CD4-positive, alpha-beta T cell treated with Interleukin-1 beta for 1 hour (primary cell): ENCODE data around the gene MTHFSD.

ENCODE experiments used
- DNase-seq, 2 donors: peaks; one replicate each; pipeline ENCODE4 v3.0.0-alpha.2; 2020 to 2022

The MTHFSD gene

DNA sequence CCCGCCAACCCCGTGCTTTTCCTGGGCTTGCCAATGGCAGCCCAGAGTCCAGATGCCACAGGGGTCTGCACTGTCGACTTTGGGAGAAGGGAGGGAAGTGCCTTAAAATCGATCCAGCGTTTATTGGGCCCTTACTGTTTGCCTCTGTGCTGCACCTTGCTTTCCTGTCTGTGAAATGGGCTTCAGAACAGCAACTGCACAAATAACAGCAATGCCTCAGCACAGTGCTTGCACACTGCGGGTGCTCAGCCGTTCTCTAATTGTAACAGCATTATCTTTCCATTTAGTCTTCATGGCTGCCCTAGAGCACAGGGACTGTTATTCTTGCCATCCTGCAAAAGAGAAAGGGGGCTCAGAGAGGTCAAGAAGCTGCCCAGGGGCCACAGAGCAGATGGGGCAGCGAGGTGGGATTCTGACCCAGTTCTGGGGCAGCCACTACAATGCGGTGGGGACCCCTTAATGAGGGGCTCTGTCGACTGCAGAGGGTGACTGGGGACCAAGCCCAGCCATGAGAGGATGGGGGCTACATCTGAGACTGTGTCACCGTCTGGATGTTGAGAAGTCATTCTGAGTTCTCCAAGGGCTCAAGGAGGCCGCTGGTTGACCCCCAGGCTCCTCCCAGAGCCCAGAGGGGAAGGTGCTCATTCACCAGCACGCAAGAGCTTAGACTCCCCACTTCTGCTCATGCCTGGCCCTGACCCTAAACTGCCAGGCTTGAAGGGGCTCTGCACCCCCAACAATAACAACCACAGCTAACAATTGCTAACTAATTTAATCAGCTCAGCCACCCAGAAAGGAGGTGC, 54.1 kb downstream of the MTHFSD start:
- no peak for DNase-seq

DNA sequence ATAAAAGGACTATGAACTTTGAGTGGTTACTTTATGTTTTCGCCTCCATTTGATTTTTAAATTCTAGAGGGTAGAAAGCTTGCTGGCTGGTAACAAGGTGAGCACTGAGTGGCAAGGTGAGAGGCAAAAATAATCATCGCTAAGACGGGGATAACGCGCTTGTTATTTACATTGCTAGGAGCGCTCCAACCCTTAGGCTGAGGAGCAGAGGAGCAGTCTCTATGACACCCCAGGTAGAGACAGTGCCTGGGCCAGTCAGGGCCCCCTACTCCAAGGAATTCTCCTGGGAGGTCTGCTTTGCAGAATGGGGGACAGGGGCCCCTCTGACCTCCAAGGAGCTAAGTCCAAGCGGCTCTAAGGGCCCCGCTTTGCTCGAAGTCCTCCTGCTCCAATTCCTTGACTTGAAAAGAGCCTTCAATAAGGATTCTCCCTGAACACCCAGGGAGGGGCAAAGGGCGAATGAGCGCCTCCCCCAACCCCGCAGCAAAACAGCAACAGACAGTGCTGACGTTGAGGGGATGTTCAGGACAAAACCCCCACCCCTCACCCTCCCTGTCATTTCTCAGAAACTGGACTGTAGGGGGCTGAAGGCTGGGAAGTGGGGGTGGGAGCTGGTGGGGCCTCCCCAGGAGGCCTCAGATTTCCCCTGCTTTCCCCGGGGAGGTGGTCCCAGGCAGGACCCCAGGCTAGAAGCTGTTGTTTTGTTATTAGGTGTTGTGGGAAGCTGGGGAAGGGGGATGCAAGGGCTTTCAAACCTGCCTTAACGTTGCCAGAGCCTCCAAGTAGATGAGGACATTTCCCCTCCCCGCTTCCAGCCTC, 54.9 kb downstream of the MTHFSD start:
- no peak for DNase-seq

DNA sequence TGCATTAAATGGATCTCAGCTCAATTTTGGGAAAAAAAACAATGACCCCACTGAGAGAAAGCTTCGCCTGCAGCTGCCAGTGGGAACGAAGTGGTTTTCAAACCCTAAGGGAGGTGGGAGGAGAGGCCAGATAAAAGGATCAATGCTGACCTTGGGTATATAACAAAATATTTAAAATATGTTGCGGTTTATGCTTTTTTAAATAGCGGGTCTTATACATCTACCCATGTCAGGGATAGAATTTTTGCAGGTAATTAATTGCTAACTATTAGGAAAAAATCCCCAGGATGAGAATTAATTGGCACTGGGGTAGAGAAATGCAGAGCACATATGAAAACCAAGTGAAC, 55.6 kb downstream of the MTHFSD start:
- no peak for DNase-seq

DNA sequence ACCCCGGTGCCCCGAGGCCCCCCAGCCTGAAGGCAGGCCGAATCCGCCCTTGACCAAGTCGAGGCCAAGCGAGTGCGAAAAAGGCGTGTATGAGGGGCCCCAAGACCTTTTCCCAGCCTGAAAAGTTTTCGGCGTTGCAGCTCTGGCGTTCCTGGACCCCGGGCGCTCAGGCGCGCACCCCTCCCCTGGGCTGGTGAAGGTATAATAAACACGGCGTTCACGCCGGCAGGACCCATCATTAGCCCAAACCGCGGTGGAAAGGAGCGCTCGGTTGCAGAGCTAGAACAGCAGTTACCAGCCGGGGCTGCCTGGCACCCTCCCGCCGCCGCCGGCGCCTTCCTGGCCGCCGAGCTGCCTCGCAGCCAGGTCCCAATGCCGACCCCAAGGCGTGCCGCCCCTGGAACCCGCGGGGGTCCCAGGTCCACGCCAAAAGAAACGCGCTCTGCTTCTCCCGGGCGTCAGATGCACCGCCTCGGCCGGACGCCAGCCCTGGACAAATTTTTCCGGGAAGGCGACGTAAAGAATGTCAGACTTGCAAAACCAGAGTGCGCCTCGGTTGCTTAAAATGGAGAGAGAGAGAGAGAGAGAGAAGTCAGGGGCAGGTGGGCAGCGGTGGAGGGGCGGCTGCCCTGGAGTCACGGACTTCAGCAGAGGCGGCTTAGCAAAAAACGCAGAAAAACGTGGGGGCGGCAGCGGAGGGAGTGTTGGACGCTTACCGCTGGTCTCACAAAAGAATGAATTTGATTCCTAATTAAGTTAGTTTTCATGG, 56.2 kb downstream of the MTHFSD start:
- DNase-seq, result no peak

DNA sequence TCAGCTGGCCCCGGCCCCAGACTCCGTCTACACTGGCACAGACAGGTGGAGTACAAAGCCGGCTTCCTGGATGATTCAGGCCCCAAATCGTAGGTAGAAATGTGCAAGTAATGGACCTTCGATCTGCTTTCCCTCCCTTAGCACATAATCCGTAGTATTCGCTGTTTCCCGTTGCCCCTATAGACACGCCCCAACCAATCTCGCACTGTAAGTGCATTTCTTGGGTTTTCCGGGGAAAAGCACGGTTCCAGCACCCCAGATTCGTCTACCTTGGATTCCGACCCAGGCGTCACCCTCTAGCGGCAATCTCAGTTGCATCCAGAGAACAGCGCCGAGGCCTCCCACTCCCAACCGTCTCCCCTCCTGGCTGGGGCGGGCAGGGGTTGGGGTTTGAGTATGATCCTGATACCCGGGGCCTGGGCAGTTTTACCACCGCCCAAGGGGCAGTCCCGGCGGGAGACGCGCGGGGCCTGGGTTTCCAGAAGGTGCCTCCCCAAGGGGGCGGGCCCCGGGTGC, 56.8 kb downstream of the MTHFSD start:
- DNase-seq, result no peak

DNA sequence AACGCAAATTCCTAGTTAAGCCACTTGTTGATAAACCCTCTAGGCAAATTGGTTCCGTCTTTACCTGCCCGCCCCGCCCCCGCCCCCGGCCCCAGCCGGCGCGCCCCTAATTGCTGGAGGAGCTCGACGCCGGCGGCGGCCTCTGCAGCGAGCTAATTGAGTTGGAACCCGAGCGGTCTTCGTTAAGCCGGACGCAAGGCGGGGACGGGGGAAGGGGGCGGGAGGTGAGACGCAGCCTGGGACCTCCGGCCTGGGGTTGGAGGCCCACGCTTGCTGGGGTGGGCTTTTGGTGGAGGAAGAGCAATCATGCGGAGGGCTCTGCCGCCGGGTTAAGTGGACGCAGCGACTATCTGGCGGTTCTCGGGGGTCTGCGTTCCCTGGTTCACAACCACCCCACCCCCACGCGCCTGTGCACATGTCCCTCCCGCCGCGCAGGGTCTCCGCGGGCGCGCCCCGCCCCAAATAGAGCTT, 57.4 kb downstream of the MTHFSD start:
- no peak for DNase-seq

DNA sequence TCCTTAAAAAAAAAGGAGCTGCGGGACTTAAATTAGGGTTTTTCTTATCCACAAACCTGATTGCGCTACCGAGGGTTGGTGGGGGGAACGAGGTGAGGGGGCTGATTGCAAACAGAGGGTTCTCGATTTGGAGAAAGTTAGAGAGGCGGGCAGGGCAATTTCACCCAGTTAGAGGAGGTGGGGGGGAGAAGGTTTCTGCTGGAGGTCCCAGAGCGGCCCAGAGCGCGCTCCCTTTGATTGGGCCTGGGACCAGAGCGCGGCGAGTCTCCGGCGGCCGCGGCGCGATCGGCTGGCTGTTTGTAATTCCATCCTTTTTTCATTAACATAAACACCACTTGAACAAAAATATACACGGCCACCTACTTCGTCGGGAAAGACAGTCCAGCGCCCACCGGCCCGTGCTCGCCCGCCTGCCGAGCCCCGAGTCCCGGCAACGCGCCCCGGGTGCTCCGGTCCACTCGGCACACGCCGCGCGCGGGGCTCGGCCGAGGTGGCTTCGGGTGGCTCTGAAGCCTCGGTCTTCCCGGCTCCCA, 58.0 kb downstream of the MTHFSD start:
- no peak for DNase-seq

DNA sequence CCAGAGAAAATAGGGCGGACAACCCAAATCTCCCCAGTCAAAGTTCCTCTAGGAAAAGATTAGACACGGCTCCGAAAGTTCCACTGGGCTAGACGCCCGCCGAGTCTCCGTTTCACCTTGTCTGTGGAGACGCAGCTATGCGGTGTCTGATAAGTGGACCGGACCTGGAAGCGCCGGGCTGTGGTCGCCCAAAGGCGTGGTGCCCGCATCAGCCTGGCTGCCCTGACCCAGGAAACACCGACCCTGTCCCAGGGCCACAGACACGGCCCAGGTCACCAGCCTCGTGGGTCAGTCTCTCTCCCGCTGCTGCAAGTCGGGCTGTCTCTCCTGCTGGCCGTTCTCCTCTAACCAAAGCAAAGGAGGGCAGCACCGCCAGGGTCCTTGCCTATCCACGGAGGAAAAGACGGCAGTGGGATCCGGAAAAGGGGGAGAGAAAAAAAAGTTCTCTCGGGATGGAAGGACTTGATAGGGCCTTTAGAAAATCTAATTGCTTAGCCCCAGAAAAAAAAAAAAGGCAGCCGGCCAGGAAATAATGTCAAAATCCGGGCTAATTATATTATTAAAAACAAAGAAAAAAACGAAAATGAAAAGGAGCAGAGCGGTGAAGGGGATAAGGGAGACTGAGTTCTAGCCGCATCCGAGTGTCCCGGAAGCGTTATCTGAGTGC, 58.6 kb downstream of the MTHFSD start:
- no peak for DNase-seq

DNA sequence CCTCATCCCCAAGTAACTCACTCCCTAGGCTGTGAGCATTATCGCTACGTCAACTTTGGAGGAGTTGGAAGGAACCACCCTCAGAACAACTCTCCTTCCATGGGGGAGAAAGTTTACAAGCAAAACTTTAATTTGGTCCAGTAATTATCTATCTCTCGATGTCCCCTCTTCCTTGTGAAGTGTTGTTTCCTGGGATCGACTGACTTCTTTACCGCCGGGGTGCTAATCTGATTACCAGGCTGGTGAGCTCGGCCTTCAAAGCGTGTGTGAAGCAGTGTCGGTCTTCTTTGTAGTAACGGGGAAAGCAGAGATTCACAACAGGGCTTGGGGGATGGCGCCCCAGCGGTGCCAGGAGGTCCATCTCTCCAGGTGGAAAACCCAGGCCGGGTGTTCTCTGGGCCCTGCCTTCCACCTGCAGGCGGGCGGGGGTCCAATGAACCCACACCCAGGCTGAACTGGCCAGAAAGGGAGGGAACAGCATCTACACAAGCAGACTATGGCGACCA, 59.2 kb downstream of the MTHFSD start:
- DNase-seq, result no peak

DNA sequence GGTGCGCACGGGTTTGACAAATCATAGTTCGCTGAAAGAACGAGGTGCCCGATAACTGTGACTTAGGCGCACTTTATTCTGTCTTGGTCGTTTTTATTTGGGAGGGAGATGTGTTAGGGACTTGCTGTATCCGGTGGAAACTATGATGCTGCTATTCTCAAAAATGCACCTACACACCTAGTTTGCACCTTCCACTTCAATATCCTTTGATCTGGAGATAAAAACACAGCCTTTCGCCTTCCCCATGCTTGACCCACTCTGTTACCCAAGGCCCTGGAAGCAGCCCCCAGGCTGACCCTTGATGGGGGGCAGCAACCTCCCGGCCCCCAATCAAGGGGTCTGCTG, 59.7 kb downstream of the MTHFSD start:
- no peak for DNase-seq

DNA sequence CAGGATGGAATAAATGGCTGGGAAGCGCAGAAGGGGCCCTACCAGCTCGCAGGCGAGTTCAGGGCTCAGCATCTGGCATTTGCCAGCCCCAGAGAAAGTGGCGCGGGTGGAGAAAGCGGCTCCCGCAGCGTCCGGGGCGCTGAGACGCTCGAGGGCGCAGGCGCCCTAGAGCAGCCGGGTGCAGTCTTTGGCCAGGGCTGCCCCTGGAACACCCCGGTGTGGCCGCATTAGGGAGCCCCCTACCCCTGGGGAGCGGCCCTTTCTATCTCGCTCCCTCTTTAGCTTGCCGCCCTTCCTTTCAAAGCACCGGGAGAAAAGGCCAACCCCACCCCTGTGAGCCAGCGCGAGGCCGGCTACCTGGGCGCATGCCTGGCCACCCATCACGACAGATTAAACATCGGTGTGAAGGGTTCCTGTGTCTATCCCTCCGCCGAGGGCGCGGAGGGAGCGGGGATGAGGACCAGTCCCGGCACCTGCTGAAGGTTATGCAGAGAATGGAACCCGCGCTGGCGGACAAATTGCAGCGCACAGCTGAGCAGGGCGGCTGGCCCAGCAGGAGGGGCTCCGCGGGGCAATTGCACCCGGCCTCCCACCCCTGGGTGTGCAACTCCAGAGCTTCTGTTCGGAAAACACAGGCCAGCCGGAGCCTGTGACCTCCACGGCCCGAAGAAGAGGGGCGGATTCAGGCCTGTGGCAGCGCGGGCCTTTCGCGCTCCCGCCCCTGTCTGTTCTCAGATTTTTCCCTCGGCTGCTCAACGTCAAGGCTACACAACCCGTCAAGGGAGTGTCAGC, 60.3 kb downstream of the MTHFSD start:
- DNase-seq, result no peak

DNA sequence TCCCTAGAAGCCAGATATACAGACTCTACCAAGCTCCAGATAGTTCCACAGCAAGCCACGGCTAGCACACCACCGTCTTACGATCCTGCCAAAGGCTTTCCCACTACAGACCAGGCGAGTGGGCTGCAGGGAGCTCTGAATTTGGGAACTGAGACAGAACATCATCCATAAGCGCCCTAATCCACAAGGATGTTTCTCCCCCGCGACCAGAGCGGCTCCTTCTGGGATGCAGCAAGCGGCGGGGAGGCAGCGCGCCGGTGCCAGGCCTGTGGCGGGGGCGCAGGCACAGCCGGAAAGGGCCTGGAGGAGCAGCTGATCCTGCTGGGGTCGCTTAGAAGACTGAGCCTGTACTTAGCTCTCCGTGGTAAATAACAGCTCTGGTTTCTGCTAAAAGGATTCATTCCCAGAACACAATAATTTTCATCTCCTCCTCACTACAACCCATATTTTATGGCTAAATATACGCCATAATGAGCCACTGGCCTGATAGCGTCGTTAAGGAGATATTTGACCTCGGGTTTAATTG, 60.9 kb downstream of the MTHFSD start:
- DNase-seq, result no peak

DNA sequence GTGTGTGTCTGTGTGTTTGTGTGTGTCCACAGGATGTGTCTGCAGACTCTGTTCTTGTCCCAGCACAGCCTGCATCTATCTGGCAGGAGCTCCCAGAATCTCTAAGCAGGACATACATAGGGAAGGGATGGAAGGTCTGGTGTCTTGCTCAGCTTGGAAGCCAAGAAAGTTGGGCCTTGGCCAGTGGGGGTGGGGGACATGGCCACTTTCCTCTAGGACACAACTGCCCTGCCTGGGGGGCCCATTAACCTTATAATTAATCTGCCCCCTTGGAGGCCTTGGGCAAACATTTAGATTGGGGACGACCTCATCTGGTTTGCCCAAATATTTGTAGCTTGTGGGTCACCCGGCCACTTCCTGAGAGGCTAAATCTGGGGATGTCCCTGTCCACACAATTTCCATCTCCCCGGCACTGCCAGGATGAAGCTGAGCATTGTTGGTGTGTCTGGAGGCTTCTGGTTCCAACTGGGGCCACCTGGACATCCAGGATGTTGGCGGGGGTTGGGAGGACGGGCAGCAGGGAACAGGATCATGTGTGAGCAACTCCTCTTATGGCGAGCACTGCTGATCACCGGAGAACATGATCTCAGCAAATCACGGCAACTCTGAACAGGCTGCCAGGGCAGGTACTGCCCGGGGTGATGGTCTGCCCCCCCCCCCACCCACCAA, 61.9 kb downstream of the MTHFSD start:
- DNase-seq, result no peak

DNA sequence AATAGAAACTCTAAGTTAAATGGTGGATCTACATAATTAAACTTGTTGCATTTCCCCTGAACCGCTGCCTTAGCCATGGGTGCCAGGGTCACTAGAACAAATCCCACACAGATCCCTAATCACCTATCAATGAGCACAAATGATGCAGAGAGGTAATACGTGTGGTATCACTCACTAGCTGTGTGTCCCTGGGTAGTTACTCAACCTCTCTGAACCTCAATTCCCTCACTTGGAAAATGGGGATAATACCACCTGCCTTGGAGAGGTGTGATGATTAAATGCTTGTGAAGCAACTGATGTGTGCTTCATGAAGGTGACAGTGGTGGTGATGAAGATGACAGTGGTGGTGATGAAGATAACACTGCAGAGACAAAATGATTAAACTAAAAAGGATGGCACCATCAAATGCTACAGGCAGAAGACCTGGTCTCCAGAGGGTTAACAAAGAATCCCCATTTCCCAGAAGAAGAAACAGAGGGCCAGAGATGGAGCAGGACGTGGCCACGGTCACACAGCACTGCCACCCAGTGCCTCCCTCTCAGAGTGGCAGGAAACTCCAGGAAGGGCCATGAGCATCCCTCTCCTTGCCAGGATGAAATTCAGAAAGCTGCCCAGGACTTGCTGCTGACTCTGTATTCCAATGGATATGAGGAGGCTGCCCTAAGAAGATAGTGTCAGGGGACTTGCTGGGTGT, 62.6 kb downstream of the MTHFSD start:
- DNase-seq, result no peak

DNA sequence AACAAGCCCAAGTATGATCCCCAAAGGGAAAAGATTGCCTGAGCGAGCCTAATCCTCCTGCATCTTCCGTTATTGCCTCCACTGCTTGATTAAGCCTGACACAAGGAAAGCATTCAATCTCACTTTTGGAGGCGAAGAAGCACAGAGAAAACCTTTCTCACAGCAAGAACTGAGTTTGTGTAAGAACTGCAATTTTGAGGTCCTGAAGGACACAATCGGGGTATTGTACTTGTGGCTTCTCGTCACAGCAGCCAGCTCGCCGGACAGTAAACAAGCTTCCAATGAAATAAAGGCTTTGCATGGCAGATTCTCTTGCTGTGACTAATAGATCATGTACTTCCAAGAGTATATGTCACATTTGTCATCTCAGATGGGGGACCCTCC, 63.4 kb downstream of the MTHFSD start:
- DNase-seq, result no peak

DNA sequence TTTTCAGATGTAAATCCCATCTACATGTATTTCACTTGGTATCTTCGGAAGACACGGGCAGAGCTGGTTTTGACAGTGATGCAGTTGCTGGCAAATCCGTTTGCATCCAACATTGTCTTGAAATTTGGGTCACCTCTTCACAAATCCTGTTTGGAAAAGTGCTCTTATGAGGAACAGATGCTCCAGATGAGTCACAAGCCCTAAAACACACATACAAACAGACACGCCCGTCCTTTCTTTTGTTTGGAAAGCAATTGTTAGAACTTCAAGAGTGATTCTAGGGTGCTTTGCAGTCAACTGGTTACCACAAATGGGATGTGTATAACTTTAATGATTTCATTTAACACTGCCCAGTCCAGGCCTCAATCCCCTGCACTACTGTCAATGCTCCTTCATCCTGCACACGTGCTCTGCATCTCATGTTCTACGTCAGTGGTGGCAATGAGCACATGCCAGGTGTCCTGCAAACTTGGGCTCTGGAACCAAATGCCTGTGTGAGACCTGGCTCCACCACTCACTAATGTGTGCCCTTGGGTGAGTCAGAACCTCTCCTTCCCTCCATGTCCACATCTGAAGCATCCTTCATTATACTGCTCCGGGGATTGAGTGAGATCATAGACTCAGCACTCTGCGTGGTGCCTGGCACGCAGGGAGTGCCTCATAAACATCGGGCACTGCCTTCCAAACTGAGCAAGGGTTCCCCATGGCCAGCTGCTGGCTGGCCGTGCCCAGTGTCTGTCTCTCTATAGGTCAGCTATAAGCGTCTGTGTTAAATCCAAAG, 64.0 kb downstream of the MTHFSD start:
- DNase-seq, result no peak

DNA sequence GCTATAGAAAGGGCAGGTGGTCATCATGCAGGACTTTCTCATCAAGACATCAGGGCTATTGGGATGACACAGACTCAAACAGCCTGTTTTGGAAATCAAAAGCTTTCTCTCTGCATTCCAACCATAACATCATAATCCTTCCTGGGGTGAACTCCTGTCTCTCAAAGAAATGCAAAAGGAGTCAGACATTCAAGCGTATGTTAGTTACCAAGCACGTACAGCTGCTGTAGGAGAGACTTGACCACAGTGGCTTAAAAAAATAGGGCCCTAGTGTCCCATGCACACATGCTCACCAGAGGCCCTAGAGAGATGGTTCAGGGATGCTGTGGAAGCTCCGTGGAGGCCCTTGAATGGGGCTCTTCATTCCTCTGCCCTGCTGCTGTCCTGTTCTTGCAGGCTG, 69.3 kb downstream of the MTHFSD start:
- no peak for DNase-seq

DNA sequence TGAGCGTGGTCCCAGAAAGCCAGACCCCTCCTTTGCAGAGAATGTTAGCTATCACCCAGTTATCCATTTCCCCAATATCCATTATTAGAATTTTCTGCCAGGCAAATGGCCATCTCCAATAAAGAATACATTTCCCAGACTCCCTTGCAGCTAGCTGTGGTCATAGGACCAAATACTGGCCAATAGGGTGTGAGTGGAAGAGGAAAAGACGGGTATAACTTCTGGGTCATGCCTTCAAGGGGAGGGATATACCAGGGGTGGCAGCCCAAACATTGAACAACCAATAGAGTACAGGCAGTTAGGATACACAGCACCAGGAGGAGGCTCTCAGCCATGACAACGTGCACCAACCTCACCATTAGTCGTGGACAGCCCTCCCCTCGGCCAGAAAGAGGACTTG, 70.8 kb downstream of the MTHFSD start:
- no peak for DNase-seq

DNA sequence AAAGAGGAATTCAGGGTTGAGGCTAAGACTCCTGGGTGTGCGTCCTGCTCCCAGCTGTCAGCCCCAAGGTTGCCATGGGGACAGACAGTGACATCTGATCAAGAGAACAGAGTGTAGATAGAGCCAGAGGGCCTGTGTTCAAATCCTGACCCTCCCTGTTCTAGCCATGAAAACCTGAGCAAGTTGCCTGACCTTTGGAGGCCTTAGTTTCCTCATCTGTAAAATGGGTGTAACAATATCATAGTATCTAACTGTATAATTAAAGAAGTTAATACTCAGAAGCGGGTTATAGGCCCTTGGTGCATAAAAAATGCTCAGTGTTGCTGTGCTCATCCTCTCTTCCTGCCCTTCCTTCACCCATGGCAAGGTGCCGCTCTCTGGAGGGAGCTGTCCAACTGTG, 73.4 kb downstream of the MTHFSD start:
- DNase-seq, result no peak
